ENCODE measurements around the gene ACCSL.

Gene ACCSL

DNA sequence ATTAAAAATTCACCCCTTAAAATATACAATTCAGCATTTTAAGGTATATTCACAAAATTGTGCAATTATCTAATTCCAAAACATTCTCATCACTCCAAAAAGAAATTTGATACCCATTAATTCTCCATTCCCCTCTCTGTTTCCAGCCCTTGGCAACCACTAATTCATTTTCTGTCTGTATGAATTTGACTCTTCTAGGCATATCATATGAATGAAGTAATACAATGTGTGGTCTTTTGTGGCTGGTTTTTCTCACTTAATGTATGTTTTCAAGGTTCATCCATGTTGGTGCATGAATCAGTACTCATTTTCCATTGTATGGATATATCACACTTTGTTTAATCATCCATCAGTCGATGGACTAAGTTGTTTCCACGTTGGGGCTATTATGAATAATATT is 29.0 kb upstream of the ACCSL start:
- no peak for DNase-seq (ENCODE audit: low spot score)

DNA sequence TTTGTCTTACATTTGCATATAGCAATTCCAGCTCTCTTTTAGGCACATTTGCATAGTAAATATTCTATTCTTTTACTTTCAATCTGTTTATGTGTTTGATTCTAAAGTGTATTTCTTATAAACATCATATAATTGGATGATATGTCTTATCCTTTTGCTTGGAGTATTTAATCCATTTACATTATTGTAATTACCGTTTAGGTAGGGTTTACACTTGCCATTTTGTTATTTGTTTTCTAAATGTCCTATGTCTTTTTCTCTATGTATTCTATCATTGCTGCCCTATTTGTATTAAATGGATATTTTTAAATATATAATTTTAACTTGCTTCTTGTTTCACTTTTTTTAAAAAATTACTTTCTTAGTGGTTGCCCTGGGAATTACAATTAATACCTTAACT is 22.8 kb upstream of the ACCSL start:
- DNase-seq (ENCODE audit: low spot score) = no peak

DNA sequence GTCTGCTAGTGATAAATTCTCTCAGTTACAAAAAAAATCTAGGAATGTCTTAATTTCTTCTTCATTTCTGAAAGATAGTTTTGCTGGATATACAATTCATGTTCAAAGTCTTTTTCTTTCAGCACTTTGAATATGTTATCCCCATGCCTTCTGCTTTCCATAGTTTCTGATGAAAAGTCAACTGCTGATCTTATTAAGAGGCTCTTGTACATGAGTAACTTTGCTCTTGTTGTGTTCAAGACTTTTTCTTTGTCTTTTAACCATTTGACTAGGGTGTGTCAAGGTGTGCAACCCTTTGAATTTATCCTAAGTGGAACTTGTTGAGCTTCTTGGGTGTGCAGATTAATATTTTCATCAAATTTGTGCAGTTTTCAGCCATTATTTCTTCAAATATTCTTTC is 22.1 kb upstream of the ACCSL start:
- DNase-seq (ENCODE audit: low spot score) = no peak

DNA sequence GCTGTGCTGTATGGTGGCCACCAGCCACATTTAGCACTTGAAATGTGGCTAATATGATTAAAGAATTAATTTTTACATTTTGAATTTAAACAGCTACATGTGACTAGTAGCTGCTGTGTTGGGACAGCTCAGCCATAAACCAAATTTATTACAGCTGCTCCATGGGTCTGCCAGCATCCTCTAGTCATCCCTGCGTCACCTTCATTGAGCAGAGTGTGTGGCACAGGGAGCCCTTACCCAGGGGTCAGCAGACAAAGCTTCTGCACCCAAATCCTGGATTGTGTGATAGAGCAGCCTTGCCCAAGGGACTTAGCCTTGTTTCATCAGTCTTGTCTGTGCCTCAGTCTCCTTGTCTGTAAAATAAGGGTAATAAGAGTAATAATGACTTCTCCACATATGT is 19.4 kb upstream of the ACCSL start:
- DNase-seq (ENCODE audit: low spot score) = no peak

DNA sequence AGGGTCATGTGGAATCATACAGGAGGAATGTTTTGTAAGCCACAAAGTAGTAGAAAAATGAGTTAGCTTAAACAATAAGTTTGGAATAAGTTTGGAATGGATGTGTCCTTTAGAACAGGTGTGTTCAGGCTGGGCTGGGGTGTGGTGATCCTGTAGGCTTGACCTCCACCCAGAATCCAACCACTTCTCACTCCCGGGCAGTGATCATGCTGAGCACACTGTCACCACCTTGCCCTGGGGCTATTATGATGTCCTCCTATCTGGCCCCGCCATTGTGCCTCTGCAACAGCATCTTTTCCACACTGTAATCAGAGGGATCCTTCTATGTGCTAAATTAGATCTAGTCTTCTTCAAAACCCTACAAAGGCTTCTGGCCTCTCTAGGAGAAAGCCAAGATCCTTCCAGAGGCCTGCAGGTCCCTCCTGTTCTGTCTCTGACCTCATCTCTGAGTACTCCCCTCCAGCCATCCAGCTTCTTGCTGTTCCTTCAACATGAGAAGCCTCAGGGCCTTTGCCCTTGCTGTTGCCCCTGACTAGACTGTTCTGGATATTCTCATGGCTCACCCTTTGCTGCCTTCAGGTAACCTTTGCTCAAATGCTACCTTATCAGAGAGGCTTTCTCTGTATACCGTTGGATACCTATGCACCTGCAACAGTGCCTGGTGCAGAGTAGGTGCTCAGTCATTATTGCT is 18.8 kb upstream of the ACCSL start:
- DNase-seq (ENCODE audit: low spot score) = no peak

DNA sequence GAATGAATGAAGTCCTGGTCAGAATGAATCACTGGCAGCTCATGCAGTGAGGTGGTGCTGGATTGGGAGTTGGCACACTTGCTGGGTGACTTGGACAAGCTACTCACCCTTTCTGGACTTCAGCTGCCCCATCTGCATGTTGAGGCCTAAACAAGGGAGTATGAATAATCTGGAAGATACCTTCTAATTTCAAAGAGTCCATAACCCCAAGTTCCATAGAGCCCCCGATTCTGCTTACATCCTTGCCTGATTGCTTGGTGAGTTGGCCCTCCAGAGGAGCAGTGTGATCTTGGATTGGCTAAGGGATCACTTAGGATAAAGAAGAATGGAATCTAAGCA is 18.3 kb upstream of the ACCSL start:
- no peak for DNase-seq (ENCODE audit: low spot score)

DNA sequence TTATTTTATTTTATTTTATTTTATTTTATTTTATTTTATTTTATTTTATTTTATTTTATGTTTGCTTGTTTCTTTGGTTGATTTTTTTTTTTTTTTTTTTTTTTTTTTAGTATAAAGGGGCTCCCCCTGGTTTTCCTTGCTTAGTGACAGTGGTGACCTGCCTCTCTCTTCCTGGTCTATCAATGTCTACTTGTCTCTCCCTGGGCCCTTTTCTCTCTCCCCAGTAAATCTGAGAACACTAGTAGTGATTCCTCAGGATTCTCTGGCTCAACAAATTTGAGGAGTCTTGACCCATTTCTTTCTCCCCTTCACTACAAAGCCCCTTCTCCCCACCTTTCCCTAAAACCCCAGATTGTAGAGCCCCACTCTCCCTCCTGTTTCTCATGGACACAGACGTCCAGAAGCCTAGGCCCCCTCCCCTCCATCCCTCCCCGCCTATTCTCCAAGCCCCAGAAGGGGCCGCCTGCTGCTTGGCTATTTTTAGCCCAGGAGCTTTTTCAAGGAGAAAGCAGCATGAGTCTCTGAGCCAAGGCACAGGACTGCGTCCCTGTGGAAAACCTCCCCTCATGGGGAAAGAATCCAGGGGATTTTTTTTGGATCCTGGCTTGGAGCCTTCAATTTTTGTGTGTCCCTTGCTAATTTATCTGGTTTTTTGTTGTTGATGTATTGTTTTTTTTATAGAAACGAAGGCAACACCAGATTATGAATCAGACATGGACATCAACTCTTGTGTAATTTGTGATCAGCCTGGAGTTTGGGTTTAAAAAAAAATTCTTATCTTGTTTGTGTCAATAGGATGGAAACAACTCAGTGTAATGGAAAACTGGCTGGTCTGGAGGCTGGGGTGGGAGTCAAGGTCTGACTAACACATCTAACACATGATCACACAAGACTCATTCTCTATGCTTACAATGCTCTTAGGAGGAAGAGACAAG is 17.5 kb upstream of the ACCSL start:
- no peak for DNase-seq (ENCODE audit: low spot score)

DNA sequence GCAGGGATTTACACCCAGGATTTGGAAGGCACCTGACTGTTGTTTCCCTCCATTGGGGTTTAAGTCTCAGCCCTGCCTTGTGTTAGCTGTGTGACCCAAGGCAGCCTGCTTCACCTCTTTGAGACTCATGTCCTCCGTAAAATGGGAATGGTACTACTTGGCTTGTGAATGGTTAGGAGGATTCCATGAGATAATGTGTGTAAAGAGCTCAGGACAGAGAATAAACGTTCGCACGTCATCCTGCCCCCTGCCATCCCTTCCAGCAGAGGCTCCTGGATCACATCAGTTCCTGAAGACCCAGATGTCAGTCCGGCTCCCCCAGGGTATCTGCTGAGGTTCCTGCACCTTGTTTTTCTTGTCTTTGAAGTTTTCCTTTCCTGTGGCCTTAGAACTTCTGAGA is 16.8 kb upstream of the ACCSL start:
- no peak for DNase-seq (ENCODE audit: low spot score)

DNA sequence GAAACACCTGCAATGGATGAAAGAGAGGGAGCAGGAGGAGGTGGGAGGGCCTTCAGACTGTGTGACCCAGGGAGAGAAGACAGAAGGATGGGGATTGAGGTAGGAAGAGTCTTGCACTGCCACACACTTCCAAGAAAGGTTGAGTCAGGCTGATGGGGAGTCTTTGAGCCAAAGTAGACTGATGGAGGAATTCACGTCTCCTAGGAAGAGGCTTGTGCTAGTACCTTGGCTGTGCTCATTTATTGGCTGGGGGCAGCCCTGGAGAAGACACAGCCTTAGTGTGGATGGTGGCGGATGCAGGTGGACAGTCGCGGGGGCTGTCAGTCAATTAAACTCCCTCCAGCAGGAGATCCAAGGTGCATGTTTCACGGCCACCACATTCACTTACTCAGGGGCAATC is 16.2 kb upstream of the ACCSL start:
- no peak for DNase-seq (ENCODE audit: low spot score)

DNA sequence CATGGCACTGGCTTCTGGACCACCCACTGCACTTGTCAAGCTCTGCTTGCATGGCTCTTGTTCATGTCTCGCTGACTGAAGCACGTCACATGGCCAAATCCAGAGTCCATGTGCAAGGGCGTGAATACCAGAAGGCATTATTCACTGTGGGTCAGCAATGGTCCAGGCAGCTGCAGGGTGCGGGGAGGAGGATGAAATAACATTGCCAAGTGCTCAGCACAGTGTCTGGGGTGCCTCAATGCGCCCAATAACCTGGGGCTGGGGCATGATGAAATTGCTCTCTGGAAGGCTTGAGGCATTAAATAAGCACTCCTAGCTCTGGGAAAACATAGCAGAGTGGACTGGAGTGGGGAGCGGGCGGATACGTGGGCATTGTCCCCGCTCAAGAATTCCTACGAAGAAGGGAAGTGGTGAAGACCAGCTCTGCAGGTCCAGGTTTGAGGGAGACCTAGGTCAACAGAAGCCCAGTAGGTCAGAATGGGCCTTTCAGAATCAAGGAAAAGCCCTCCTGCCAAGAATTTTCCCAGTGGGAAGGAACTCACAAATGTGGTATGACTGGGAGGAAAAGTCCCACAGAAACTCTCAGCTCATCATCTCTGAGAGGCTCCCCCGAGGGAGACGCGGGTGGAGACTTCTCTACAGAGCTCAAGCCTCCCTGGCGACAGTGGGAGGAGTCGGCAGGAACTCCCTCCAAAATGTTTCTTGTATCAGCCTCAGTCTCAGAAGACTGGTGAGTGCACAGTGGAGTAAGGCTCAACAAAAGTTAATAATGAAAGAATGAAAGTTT is 15.3 kb upstream of the ACCSL start:
- no peak for DNase-seq (ENCODE audit: low spot score)

DNA sequence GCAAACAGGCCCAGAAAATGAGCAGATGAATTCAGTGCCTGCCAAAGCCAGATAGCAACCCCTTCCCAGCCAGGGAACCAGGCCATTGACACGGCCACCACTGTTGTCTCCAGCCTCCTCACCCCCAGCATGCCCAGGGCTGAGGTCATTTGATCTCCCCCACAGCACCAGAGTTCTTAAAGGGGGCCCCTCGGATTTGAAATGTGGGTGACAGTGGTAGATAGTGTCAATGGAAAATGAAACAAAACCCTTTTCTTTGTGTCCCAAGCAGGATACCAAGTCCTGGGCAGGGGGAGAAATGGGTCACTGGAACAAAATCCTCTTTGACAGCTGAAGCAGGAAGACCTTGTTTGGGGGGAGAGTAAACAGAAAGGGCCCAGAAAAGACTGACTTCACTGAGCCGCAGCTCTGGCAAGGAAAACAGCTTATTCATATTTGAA is 14.3 kb upstream of the ACCSL start:
- DNase-seq (ENCODE audit: low spot score) = no peak

DNA sequence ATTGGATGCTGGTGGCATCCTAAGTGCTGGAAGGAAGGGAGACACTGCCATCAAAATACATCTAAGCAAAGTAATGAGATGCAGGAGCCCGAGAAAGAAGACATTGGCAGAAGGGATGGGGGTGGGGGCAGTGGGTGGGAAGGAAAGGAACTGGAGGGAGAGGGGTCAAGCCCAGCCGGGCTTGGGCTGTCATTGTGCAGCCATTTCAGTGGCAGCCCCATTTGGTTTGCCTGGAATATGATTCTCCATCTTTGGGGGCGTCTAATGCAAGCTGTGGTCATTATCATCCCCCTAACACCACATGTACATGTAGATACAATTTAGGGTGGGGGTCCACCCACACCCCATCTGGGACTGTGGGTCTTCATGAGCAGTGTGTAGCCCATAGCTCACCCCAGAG is 13.9 kb upstream of the ACCSL start:
- DNase-seq (ENCODE audit: low spot score) = no peak

DNA sequence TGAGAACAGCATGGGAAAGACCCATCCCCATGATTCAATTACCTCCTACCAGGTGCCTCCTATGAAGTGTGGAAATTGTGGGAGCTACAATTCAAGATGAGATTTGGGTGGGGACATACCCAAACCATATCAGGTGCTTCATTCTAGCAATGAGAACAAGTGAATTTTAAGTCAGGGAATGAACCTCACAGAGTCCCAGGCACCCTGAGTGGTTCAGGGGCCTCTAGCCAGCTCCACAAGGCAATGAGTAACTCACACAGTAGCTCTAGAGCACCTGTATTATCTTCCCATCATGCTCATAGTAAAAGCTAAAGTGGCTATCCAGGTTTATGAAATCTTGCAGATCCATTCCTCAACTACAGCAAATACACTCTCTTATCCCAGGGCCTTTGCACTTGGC is 13.1 kb upstream of the ACCSL start:
- no peak for DNase-seq (ENCODE audit: low spot score)

DNA sequence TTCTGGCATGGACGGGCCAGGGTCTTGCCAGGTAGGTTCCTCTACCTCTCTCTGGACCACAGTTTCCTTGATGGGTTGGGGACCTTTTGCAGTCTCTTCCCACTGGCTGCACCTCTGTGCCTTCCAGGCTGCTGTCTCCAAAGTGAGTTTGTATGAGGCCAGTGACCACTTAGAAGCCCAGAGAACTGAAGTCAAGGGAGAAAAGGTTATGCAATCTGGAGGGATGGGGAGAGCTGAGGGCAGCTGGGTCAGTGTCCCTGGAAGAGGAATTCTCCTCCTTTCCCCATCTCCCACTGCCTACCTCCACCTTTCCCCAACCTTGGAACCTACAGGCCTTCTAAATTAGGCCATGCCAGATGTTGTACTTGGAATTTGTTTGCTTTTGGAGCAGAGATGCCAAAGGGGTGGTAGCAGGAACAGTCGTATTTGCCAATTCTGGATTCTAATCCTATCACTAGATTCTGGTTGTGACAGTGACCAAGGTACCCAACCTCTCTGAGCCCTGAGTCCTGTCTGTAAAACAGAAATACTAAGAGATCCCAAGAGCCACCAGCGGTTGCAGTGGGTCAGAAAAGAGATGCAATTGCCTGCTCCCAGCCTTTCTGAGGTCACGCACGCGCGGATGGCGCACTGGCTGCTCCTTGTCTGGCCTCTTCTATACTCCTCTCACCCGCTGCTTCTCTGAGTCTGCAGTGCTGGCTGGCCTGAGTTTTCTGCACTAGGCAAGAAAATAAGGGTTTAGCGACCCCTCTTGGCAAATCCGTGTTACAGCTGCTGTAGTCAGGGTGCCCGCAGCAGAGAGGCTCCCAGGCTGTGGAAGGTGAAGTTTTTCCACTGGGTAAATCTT is 10.7 kb upstream of the ACCSL start:
- peak; percentile 76 for DNase-seq (ENCODE audit: low spot score)

DNA sequence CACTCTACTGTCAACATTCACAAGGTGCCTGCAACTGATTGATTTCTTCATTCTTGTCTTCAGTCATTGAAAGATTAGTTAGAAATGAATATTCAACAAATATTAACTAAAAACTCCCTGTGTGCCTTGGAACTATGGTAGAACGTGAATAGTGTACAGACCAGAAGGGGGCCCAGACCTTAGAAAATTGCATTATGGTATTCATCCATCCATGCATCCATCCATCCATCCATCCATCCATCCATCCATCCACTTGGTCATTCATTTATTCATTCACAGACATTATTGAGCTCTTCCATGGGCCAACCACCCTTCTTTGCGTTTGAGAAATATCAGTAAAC is 10.2 kb upstream of the ACCSL start:
- no peak for DNase-seq (ENCODE audit: low spot score)

DNA sequence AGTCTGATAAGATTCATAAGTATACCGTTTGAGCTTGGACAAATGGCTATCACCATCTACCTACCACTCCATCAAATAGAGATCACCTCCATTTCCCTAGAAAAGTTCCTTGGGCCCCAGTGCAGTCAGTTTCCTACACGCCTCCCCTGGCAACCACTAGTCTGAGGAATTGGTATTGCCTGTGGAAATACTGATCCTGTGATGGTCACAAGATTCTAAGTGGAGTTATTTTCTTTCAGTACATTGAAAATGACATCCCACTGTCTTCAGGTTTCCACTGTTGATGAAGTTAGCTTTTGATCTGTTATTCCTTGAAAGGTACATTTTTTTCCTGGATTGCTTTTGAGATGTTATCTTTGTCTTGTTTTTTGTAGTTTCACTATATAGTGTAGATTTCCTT is 4.6 kb upstream of the ACCSL start:
- no peak for DNase-seq (ENCODE audit: low spot score)

DNA sequence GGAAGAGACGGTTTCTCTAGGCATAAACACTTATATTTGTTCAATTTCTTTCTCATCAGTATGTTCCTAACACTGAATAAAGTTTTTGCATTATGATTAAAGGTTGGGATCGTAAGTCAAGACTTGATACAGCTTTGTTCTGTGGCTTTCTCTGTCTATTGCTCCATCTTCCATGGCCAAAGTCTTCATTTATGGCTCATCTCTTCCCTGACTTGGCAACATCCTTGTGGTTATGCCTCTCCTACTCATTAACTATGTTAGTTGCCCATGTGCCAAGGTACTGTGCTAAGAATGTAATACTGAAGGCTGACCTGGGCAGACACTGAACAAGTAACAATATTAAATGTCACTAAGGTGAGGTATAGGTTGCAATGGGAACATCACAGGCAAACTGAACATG is 1.6 kb upstream of the ACCSL start:
- no peak for DNase-seq (ENCODE audit: low spot score)

DNA sequence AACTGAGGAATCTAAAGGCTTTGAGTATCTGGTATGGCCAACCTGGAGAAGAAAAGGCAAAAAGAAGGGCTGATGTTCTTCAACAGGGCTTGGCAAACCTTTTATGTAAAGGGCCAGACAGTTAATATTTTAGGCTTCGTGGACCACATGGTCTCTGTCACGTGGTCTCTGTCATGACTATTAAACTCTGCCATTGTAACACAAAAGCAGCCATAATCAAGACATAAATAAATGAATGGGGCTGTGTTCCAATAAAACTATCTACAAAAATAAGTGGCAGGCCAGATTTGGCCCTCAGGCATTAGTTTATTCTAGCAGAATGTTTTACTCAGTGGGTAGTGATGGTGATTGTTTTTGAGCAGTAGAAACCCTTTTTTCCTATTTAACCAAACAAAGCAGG is 483 bp upstream of the ACCSL start:
- DNase-seq (ENCODE audit: low spot score) = no peak

DNA sequence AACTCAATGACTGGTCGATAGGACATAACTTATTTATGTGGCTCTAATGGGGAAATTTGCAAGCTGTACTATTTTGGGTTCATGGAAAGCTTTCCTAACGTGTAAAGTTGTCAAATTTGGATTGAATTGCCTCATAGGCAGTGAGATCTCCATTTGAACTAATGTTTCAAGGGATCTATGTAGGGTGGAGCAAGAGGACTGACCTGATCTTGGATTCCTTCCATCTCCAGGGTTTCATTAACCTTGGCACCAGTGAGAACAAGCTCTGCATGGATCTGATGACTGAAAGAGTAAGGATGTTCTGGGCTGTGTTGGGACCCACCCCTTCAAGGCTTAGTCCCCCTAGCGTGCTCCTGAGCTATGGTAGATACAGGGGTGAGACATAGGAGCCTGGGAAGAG is 2.1 kb downstream of the ACCSL start:
- DNase-seq (ENCODE audit: low spot score) = no peak

DNA sequence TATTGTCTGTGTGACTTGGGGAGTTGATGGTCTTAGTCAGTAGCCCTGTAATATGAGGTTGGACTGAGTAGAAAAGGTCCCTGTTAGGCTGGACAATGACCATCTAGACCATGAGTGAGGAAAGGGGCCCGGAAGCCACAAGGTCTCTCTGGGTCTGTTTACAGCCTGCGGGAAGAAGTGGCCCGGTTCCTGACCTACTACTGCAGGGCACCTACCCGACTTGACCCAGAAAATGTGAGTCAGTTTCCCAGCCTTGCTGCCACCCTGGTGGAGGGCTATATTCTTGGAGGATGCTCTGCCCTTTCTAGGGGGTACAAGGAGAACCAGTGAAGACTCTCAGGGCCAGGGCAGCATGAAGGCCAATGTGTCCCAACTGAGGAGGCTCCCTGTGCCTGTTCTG is 3.4 kb downstream of the ACCSL start:
- DNase-seq (ENCODE audit: low spot score) = no peak

DNA sequence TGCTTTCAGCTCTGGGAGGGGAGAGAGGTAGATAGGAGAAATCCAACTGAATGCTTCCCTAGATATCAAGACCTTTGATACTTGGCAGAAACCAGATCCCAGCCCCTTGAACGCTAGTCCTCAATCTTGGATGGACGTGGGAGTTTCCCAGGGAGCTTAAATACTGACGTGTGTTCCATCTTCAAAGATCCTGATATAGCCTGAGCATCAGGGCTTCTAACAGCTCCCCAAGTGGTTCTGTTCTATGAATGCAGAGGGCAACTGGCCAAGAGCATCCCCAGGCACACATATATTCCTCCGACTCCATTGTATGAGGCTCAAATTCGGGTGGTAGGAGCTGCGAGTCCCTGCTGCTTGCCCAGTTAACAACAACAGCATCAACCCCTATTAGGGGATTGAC is 9.6 kb downstream of the ACCSL start:
- no peak for DNase-seq (ENCODE audit: low spot score)

DNA sequence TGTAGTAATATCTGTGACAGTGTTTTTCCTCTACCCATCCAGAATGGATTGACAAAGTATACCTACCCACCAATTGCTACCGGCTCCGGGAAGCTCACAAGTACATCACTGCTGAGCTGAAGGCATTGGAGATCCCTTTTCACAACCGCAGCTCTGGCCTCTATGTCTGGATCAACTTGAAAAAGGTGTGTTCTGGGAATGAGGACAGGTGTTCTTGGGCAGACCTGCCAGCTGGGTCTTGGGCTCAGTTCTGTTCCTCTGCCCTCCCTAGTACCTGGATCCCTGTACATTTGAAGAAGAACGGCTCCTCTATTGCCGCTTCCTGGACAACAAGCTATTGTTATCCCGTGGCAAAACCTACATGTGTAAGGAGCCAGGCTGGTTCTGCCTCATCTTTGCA is 10.5 kb downstream of the ACCSL start:
- DNase-seq (ENCODE audit: low spot score) = no peak

Data from kidney capillary endothelial cell (primary cell).